MCF 10A (cell line): Measurements from ENCODE around the gene APBA2. TPM values are rescaled to one million over a fixed set of nuclear protein-coding genes. Genes with fewer than 3 reads are reported as not detected.
"Not testable (repeated sequence)": the region's sequence is repeated elsewhere in the genome, so short reads cannot be mapped to it uniquely, and the experiment has no call there.

Experiments
- BruUV-seq: library from RNA; stranded (reverse); fragments of 400-500 nt; replicated peaks from 2 replicates; lab custom pipeline; 2021; lab: Mats Ljungman, UMichigan
- CTCF ChIA-PET: fragments of 300-600 bp; sonication (Branson Sonifier 250); formaldehyde crosslinking; extraction: SDS; loops from one replicate; lab custom pipeline; 2021; ENCODE audit warnings: antibody characterized with exemption, inconsistent platforms; lab: Yijun Ruan, JAX
- POLR2A ChIA-PET: fragments of 300-600, 350-650 bp; sonication (Branson Sonifier 250); formaldehyde crosslinking; extraction: SDS; loops from one replicate; lab custom pipeline; 2020; ENCODE audit warnings: antibody characterized with exemption, inconsistent platforms; lab: Yijun Ruan, JAX
- DNase-seq: peaks from one replicate; pipeline ENCODE4 v3.0.0-alpha.2; 2018; ENCODE audit not compliant: unreplicated experiment
- H3K27ac Mint-ChIP-seq: one replicate; pipeline ENCODE4 v1.8.0; 2022; ENCODE audit warnings: mild to moderate bottlenecking, low read depth, mixed read lengths; ENCODE audit not compliant: unreplicated experiment
- H3K27me3 Mint-ChIP-seq: one replicate; pipeline ENCODE4 v1.8.0; 2022; ENCODE audit warnings: mixed read lengths; ENCODE audit not compliant: insufficient read depth, unreplicated experiment
- H3K36me3 Mint-ChIP-seq: one replicate; pipeline ENCODE4 v1.8.0; 2022; ENCODE audit warnings: mild to moderate bottlenecking, moderate library complexity, mixed read lengths; ENCODE audit not compliant: insufficient read depth, unreplicated experiment
- H3K4me1 Mint-ChIP-seq: one replicate; pipeline ENCODE4 v1.8.0; 2022; ENCODE audit warnings: mixed read lengths; ENCODE audit not compliant: insufficient read depth, unreplicated experiment
- H3K4me3 Mint-ChIP-seq: one replicate; pipeline ENCODE4 v1.8.0; 2022; ENCODE audit warnings: mild to moderate bottlenecking, moderate library complexity, mixed read lengths; ENCODE audit not compliant: unreplicated experiment
- H3K9me3 Mint-ChIP-seq: one replicate; pipeline ENCODE4 v1.8.0; 2022; ENCODE audit warnings: mixed read lengths; ENCODE audit not compliant: unreplicated experiment
- CTCF ChIP-seq: fragments of 200-600 bp; IDR thresholded peaks from one replicate; pipeline ENCODE4 v1.8.0; 2022; ENCODE audit warnings: antibody characterized with exemption, mild to moderate bottlenecking; ENCODE audit not compliant: unreplicated experiment
- intact Hi-C: fragments of 100-400 bp; cut with micrococcal nuclease; formaldehyde crosslinking; loops from 2 replicates; pipeline ENCODE4 v1.14.1; 2022
- total RNA-seq: library from RNA; stranded (reverse); gene quantifications from 2 replicates; pipeline ENCODE4 v1.2.3, GENCODE V29; 2022

APBA2 gene
- total RNA-seq, 1 experiment from 2014 or later, result not detected

GRCh38 chr15:29101491-29101890 is 215.7 kb downstream of the APBA2 start:
- intact Hi-C loops, result no loop called here
- DNase-seq, result no peak
- no peaks in the 10 kb centered on the region for H3K27me3 Mint-ChIP-seq
- no peak overlapping the region for H3K4me3 Mint-ChIP-seq
- no peaks in the 10 kb centered on the region for H3K4me1 Mint-ChIP-seq
- BruUV-seq, result no TSS peak
- H3K27ac Mint-ChIP-seq, result no peak overlapping the region
- POLR2A ChIA-PET, result no interaction called here
- H3K9me3 Mint-ChIP-seq, result no peaks in the 10 kb centered on the region
- no peaks in the 10 kb centered on the region for H3K36me3 Mint-ChIP-seq
- CTCF ChIA-PET, result interaction anchor here (0.6 to 1.5 kb wide), 22 partner anchors 9 to 974 kb away, joined by 3 to 10 read pairs (median 4); no protein-coding TSS in a partner anchor
- no peak for TF ChIP-seq CTCF

GRCh38 chr15:29102173-29102794 is 216.5 kb downstream of the APBA2 start:
- BruUV-seq, H3K27ac Mint-ChIP-seq, H3K27me3 Mint-ChIP-seq, POLR2A ChIA-PET, H3K36me3 Mint-ChIP-seq, intact Hi-C loops, H3K4me1 Mint-ChIP-seq, H3K4me3 Mint-ChIP-seq, H3K9me3 Mint-ChIP-seq: not testable (repeated sequence)
- TF ChIP-seq CTCF, result peak; percentile 61
- peak; percentile 48 for DNase-seq
- CTCF ChIA-PET, result interaction anchor here (0.6 to 1.5 kb wide), 25 partner anchors 8 to 973 kb away, joined by 3 to 10 read pairs (median 4); no protein-coding TSS in a partner anchor

GRCh38 chr15:29102911-29103823 is 217.4 kb downstream of the APBA2 start:
- no peak overlapping the region for H3K27ac Mint-ChIP-seq
- no peaks in the 10 kb centered on the region for H3K36me3 Mint-ChIP-seq
- TF ChIP-seq CTCF, result no peak
- H3K9me3 Mint-ChIP-seq, result no peaks in the 10 kb centered on the region
- no peak overlapping the region for H3K4me3 Mint-ChIP-seq
- H3K27me3 Mint-ChIP-seq, result no peaks in the 10 kb centered on the region
- POLR2A ChIA-PET, result no interaction called here
- no TSS peak for BruUV-seq
- no peak for DNase-seq
- intact Hi-C loops, result no loop called here
- CTCF ChIA-PET, result interaction anchor here (0.7 to 1.5 kb wide), 12 partner anchors 8 to 972 kb away, joined by 3 to 10 read pairs (median 4); no protein-coding TSS in a partner anchor
- no peaks in the 10 kb centered on the region for H3K4me1 Mint-ChIP-seq
